ENCODE measurements around the gene SUCLG2. TPM values are rescaled to one million over a fixed set of nuclear protein-coding genes. Genes with fewer than 3 reads are reported as not detected.

SUCLG2 gene
- polyA plus RNA-seq, 1 experiment = 21.3 TPM

DNA sequence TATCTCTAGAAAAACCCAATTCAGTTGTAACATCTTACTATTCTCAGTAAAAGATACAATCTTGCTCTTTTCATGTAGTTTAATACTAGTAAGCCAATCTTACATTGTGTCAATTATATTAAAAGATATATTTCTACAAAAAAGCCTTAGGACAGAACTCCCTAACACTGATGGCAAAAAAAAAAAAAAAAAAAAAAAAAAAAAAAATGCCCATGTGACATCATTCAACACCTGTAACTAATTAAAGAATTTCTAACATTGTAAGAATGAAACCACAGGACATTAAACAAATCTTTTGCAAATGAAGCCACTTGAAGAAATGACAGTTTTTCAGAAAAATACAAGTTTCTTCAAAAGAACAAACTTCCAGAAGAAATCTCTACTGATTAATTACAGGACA is 119.8 kb downstream of the SUCLG2 start:
- H3K36me3 ChIP-seq (ENCODE audit: control insufficient read depth, insufficient read depth, low read length) = no peaks in the 10 kb centered on the region
- no peak overlapping the region for H3K4me3 ChIP-seq (ENCODE audit: low read depth, low read length)
- CTCF ChIA-PET = no interaction called here
- no peaks in the 10 kb centered on the region for H3K27me3 ChIP-seq (ENCODE audit: control insufficient read depth, insufficient read depth, low read length)
- no peak for DNase-seq (ENCODE audit: low read depth)
- POLR2A ChIA-PET = no interaction called here
- TF ChIP-seq, protein P1, sequence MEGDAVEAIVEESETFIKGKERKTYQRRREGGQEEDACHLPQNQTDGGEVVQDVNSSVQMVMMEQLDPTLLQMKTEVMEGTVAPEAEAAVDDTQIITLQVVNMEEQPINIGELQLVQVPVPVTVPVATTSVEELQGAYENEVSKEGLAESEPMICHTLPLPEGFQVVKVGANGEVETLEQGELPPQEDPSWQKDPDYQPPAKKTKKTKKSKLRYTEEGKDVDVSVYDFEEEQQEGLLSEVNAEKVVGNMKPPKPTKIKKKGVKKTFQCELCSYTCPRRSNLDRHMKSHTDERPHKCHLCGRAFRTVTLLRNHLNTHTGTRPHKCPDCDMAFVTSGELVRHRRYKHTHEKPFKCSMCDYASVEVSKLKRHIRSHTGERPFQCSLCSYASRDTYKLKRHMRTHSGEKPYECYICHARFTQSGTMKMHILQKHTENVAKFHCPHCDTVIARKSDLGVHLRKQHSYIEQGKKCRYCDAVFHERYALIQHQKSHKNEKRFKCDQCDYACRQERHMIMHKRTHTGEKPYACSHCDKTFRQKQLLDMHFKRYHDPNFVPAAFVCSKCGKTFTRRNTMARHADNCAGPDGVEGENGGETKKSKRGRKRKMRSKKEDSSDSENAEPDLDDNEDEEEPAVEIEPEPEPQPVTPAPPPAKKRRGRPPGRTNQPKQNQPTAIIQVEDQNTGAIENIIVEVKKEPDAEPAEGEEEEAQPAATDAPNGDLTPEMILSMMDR (IDR thresholded peaks at IDR 0.05; ENCODE audit: insufficient read depth, low read depth, low read length) = no peak

DNA sequence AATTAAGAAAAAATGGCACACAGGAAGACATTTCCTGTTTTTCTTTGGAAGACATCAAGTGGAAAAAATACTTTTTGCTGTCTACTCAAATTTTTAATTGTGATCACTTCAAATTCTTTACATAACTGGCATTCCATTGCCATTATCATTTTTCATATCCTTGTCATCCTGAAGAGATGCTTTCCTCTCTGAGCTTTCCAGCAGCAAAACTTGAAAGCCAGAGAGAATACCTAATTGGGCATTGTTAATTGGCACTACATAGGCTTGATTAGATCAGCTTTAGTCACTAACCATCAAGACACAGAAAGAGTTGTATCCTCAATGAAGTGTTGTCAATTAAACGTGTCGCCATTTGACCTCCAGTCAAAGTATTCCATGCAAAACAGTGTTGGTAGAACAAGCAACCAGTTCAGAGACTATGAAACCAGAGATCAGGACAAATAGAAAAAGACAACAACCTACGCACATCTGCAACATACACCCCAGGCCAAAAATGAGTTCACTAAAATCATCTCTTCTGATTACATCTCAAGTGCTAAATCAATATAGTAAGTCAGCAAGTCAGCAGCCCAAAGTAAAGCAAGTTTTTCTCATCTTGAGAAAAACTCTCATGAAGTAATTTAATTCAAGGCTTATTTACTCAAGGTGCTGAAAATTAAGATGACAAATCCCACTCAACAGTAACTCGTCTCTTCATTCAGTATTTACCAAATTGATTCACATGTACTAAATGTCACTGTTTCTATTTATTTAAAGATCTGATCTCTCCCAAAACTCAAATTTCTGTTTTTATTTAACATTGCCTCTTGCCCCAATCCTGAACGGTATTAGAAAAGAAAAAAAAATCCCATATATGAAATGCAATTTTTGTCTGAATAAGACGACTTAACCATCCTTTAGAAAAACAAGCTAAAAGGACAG is 123.0 kb downstream of the SUCLG2 start:
- Histone ChIP-seq H3K4me3 (ENCODE audit: low read depth, low read length) (no peak overlapping the region), H3K27me3 (ENCODE audit: control insufficient read depth, insufficient read depth, low read length) (no peaks in the 10 kb centered on the region), H3K36me3 (ENCODE audit: control insufficient read depth, insufficient read depth, low read length) (no peaks in the 10 kb centered on the region)
- CTCF ChIA-PET = interaction anchor here (0.7 kb wide), 1 partner anchor 150 kb away, joined by 3 read pairs; no protein-coding TSS in a partner anchor
- TF ChIP-seq, protein P1 (IDR thresholded peaks at IDR 0.05; ENCODE audit: insufficient read depth, low read depth, low read length) = no peak
- POLR2A ChIA-PET = no interaction called here
- no peak for DNase-seq (ENCODE audit: low read depth)

DNA sequence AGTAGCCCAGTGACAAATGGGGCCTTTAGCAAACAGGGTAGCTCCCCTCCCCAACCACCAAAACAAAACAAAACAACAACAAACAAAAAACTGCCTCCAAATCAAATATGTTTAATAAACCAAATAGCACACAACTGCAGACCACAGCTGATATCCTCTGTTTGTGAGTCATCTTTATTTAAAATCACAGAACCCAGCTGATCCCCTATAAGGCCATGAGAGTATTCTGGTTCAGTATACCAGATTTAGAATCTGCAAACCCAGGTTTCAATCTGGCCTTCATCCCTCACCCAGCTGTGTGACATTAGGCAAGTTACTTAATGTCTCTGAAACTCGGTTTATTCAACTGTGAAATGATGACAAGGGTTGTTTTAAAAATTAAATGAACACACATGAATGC is 124.5 kb downstream of the SUCLG2 start:
- H3K27me3 ChIP-seq (ENCODE audit: control insufficient read depth, insufficient read depth, low read length) = no peaks in the 10 kb centered on the region
- POLR2A ChIA-PET = no interaction called here
- no peak overlapping the region for H3K4me3 ChIP-seq (ENCODE audit: low read depth, low read length)
- no peak for DNase-seq (ENCODE audit: low read depth)
- no peaks in the 10 kb centered on the region for H3K36me3 ChIP-seq (ENCODE audit: control insufficient read depth, insufficient read depth, low read length)
- TF ChIP-seq, protein P1 (IDR thresholded peaks at IDR 0.05; ENCODE audit: insufficient read depth, low read depth, low read length) = no peak
- CTCF ChIA-PET = interaction anchor here (0.5 to 1.1 kb wide), 2 partner anchors 14 to 113 kb away, joined by 3 read pairs; no protein-coding TSS in a partner anchor

DNA sequence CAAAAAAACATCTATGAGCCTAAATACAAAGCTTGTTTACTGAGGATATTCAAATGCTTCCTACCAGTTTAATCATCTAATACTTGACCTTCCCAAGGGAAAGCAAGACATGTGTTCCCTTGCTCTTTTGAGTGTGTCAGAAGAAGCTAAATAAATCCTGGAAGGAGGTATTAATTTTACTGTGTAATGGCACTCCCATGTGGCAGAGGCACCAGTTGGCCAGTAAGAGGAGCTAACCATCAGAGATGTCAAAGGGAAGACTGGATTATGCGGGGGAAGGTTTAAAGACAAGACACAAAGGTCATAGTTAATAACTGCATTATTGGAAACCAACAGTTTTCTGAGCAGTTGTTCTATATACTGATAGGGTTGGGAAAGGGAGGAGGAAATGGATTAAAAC is 125.1 kb downstream of the SUCLG2 start:
- ChIA-PET CTCF (interaction anchor here (1.0 to 1.1 kb wide), 2 partner anchors 13 to 32 kb away, joined by 3 read pairs; no protein-coding TSS in a partner anchor), POLR2A (no interaction called here)
- Histone ChIP-seq H3K27me3 (ENCODE audit: control insufficient read depth, insufficient read depth, low read length) (no peaks in the 10 kb centered on the region), H3K4me3 (ENCODE audit: low read depth, low read length) (no peak overlapping the region), H3K36me3 (ENCODE audit: control insufficient read depth, insufficient read depth, low read length) (no peaks in the 10 kb centered on the region)
- no peak for DNase-seq (ENCODE audit: low read depth)
- TF ChIP-seq, protein P1 (IDR thresholded peaks at IDR 0.05; ENCODE audit: insufficient read depth, low read depth, low read length) = no peak

DNA sequence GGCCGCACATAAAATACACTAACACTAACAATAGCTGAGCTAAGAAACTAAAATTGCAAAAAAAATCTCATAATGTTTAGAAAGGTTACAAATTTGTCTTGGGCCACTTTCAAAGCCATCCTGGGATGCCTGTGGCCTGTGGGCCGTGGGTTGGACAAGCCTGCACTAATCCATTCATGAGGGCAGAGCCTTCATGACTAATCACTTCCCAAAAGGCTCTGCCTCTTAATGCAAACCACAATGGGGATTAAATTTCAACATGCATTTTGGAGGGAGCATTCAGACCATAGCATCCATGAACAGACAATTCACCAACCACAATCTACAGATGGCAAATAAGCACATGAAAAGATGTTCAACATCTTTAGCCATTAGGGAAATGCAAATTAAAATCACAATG is 128.2 kb downstream of the SUCLG2 start:
- DNase-seq (ENCODE audit: low read depth) = peak; percentile 72
- Histone ChIP-seq H3K27me3 (ENCODE audit: control insufficient read depth, insufficient read depth, low read length) (no peaks in the 10 kb centered on the region), H3K36me3 (ENCODE audit: control insufficient read depth, insufficient read depth, low read length) (no peaks in the 10 kb centered on the region), H3K4me3 (ENCODE audit: low read depth, low read length) (no peak overlapping the region)
- TF ChIP-seq, protein P1 (IDR thresholded peaks at IDR 0.05; ENCODE audit: insufficient read depth, low read depth, low read length) = no peak
- CTCF ChIA-PET = interaction anchor here (0.6 kb wide), 1 partner anchor 1532 kb away, joined by 3 read pairs; no protein-coding TSS in a partner anchor
- POLR2A ChIA-PET = no interaction called here
